Kidney tubule cell (primary cell): ENCODE data around the gene KRTAP19-8.

Source experiments
- DNase-seq: peaks from one replicate; pipeline ENCODE4 v3.0.0-alpha.2; 2018; ENCODE audit warnings: low spot score

Gene KRTAP19-8, protein sequence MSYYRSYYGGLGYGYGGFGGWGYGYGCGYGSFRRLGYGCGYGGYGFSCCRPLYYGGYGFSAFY

DNA sequence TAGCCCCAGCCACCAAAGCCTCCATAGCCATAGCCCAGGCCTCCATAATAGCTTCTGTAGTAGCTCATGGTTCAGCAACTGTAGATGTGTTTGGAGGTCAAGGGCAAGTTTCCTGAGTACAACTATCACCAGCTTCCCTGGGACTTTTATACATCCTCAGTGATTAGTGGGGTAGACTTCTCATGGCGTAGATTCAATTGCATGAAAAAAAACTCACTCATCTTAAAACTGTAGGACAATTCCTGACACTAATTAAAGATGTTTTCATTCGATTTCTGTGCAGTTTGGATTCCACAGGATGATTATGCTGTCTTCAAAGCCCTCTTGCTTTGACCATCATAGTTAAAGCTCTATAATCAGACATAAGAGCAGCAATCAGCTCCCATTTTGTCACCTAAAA is at the start of gene KRTAP19-8:
TSS of gene KRTAP19-8 (minus strand) at position 101 of the 400 bp plus-strand sequence. CDS start at position 68, 33 bp downstream.
- no peak for DNase-seq

DNA sequence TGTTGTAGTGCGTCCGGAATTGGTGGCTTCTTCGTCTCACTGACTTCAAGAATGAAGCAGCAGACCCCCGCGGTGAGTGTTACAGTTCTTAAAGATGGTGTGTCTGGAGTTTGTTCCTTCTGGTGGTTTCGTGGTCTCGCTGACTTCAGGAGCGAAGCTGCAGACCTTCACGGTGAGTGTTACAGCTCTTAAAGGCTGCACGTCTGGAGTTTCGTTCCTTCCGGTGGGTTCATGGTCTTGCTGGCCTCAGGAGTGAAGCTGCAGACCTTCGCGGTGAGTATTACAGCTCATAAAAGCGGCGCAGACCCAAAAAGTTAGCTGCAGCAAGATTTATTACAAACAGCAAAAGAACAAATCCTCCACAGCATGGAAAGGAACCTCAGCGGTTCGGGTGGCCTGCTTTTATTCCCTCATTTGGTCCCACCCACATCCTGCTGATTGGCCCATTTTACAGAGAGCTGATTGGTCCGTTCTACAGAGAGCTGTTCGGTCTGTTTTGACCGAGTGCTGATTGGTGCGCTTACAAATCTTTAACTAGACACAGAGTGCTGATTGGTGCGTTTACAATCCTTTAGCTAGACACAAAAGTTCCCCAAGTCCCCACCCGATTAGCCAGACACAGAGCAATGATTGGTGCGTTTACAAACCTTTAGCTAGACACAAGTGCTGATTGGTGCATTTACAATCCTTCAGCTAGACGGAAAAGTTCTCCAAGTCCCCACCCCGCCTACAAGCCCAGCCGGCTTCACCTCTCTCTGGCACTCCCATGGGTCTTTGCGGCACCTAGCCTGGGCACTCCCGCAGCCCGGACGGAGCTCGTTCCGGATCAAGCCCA is 49.6 kb upstream of the KRTAP19-8 start:
- DNase-seq, result no peak

DNA sequence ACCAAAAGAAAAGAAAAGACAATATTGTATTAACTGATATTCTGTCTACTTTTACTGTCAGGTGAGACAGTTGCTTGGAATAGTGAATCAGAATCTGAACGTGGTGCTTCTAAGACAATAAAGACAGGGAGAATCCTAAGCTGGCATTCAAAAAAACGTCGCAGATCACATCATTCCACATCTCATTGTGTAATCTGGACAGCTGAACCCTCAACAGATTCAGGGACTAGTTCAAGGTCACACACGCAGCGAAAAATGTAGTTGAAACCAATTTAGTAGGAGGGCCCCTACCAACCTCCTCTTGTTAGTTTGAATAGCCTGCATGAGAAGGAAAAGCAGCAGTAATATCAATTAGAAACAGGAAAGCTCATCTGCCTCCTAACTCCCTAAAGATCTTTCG is 46.4 kb upstream of the KRTAP19-8 start:
- no peak for DNase-seq

DNA sequence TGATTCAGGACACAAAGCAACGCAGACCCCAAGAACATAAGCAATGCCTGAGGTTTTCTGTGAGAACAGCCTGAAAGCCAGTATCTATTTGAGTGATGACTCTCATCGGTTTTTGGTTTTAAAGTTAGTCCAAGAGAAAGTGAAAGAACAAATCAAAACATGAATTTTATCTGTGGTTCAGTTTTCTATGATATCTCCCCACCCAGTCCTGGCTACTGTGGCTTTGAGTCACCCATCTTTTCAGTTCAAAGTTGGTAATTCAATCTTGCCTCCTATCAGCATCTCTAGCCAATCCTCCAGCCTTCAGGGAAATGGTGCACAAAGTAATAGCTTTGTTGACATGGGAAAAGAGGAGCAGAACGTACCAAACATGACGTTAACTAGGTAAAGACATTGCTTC is 40.5 kb upstream of the KRTAP19-8 start:
- no peak for DNase-seq

DNA sequence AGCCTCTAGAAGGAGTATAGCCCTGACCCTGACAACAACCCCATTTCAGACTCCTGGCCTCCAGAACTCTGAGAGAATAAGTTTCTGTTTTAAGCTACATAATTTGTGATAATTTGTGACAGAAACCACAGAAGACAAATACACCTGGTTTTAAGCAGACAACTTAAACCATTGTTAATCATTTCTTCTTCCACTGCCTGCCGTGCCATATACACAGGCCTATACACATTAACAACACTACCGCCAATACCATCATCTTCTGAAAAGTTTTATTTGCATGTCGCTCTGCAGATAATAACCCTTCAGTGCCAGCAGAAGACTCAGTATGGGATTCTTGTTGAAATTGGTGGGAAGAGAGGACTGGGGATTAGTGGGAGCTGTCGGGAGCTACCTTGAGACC is 39.9 kb upstream of the KRTAP19-8 start:
- DNase-seq, result no peak

- no peak for DNase-seq
Observed at GRCh38 chr21:31075848-31076247, 37.6 kb upstream of the KRTAP19-8 start.

GRCh38 chr21:31072533-31072932 is 34.3 kb upstream of the KRTAP19-8 start:
- DNase-seq, result no peak

- DNase-seq, result no peak
Observed at GRCh38 chr21:31064803-31065202, 26.5 kb upstream of the KRTAP19-8 start.

DNA sequence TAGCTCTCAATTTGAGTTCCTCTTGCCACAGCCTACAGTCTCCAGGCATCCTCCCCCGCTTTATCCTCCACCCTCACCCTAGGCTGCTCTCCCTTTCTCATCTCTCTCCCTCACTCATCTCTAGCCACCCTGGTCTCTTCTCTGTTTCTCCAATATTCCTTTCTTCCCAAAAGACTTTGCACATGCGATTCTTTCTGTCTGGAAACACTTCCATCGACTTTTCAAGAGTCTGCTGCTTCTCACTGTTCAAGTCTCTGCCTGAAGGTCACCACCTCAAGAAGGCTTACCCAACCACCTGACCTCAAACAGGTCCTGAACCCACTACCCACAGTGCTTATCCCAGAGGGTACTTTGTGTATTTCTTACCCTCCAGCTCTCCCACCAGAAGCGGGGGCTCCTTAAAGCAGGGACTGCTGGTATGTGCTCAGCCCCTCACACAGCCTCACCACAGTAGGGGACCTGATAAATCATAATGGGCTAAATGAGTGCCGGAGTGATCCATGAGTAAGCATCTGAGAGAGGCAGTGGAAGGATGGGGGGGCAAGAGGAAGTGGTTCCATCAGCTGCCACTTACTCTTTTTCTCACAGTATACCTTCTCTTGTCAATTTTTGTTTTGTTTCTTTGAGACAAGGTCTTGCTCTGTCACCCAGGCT is 14.3 kb upstream of the KRTAP19-8 start:
- DNase-seq, result no peak

DNA sequence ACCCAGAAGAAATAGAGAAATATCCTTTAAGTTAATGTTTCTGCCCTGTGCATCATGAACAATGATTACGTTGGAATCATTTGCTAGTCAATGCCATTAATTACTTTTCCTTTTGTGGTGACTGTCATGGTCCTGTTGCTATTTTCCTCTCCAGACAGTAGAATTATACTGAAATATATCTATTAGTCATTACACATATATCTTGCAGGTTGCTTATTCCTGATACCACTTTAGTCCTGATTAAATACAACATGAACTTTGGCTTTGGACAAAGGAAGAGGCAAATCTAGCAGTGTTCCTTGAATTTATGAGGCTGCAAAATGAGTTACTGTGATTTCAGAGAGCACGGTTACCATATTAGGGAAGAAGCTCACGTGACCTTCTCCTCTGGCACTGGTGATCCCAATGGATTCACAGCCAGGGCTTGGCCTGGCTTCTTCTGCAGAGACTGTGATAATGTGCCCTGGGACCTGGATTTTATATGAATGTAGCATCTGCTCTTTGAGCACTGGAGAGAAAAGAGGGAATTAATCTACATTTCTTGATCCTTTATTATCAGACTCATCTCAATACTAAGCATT is 12.4 kb upstream of the KRTAP19-8 start:
- no peak for DNase-seq

- DNase-seq, result no peak
Observed at GRCh38 chr21:31045841-31046240, 7.6 kb upstream of the KRTAP19-8 start.

DNA sequence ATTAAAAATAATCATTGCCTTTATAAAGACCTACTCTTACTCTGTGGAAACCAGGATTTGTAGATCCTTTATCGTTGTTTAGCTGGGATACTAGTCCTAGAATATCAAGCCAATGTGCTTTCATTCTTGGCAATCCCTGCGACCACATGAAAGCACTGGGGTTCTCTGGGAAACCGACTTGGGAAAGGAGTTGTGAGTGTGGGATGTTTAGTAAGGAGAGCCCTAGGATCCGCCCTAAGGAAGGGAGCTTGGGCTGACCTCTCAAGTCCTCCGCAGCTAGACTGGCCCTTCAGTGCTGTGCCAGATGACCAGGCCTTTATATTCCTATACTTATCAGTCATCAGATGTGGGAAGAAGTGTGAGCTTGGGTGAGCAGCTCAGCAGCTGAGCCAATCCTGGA is 5.2 kb upstream of the KRTAP19-8 start:
- DNase-seq, result no peak

DNA sequence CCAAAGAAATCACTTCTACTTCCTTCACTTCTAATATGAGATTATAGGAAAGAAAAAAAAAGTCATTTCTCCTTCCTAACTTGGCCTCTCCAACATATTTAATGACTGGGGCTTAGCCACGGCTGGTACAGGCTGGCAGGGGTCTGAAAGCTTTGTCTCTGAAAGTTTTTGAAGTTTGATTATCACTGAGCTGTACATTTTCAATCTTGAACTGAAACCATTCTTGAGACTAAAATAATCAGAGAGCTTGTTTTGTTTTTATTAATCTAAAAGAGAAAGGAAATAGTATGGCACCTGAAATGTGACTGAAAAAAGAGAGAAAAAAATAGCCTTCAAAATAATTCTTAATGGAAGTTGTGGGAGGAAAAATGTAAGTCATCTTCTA is 3.8 kb upstream of the KRTAP19-8 start:
- DNase-seq, result no peak

- DNase-seq, result no peak
Observed at GRCh38 chr21:31041295-31042079, 3.2 kb upstream of the KRTAP19-8 start.

DNA sequence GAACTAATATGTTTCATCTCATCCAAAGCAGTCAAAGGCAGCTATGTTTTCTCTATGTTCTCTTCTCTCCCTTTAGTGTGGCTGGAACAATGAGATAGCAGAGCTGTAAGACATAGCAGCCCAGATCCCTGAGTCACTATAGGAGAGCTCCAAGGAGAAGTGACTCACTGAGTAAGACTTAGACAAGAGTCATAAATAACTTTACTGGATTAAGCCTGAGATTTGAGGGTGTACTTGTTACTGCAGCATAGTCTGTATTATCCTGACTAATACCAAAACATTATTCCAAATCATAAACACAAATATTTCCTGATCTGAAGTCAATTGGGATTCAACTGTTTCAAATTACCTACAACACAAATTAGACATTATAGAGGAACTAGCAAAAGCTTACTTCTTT is 3.9 kb downstream of the KRTAP19-8 start:
- peak; percentile 15 for DNase-seq

DNA sequence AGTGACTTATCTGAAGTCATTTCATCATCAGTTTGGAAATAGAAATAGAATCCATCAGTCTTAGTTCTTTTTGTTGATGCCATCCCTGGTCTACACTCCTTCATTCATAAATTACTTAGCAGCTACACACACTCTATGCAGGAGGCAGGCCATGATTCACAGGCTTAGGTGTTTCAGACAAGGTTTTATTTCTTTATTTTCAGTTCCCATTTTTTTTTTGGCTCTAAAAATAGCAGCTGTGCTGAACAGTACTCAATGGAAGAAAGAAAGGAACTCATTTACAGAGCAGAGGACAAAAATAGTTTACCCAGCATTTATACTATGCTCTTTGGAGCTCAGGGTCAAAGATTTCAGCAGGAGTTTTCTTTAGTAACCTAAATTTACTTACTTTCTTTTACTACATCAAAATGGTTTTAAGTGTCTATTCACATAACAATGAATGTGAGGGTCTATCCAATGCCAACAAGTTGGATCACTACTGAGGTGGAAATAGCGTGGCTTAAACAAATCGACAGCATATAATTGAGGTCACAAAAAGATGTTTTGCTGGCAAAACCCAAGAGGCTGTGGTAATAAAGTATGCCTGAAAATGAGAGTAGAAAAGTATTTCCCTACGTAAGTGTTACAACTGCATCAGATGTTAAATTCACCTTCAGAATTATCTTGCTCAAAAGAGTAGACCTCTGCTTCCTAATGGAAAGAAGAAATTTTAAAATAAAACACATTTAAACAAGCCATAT is 7.7 kb downstream of the KRTAP19-8 start:
- no peak for DNase-seq

DNA sequence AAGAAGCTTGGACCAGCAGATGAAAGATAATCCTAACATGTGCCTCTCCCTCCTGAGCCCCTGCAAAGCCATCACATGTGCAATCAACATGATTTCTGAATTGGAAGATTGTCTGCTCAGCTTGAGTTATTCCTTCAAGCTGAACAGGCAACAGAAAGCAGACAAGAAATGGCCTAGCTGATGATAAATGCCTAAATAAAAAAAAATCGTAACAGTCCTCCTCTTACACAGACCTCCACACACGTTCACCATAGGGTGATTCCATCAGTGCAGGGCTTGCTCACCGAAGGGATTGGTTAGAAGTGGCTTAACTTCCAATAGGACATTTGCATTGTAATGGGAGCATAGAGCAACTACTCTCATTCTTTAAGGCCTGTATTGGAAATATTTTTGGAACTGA is 14.6 kb downstream of the KRTAP19-8 start:
- no peak for DNase-seq

DNA sequence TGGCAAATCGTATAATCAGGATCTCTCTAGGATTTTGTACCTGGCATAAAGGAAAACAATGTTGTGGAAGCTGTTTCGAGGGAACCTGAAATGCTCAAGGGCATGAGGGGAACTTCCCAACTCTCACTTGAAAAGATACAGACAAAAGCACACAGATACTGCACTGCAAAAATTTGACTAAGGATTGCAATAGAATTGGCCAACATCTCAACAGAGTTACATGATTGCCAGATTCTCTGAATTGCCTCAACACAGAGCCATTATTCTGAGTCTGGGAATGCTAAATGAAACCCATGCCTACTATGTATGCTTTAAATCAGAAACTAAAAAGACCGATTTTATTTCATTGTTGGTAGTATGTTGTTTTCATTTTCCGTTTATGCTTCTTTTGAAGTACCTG is 16.0 kb downstream of the KRTAP19-8 start:
- no peak for DNase-seq

DNA sequence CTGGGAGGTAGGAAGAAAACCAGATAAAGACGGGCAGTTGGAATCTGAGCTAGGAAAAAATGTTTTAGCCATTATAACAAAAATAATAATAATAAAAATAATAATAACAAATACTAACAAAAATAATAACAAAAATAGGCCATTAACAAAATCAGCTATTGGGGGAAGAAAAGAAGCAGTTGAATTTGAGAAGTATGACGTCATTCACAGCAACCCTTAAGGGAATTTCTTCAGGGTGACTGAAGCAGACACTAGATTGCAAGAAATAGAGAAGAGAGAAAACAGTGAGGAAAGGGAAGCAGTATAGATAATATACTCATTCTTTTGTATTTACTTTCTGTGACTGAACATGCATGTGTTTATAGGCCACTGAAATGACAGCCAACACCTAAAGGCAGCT is 20.0 kb downstream of the KRTAP19-8 start:
- DNase-seq, result no peak

GRCh38 chr21:31014891-31015290 is 23.4 kb downstream of the KRTAP19-8 start:
- no peak for DNase-seq
